NT2/D1 (cell line): ENCODE measurements around the gene ENTPD1.

Experiments
- SUZ12 ChIP-seq: IDR thresholded peaks from 2 replicates; pipeline ENCODE4 v1.6.1; 2011; ENCODE audit not compliant: insufficient read length, insufficient read depth; ENCODE audit errors: extremely low read depth
- YY1 ChIP-seq: IDR thresholded peaks from 2 replicates; pipeline ENCODE4 v1.6.1; 2011; ENCODE audit not compliant: insufficient read length, insufficient read depth

DNA sequence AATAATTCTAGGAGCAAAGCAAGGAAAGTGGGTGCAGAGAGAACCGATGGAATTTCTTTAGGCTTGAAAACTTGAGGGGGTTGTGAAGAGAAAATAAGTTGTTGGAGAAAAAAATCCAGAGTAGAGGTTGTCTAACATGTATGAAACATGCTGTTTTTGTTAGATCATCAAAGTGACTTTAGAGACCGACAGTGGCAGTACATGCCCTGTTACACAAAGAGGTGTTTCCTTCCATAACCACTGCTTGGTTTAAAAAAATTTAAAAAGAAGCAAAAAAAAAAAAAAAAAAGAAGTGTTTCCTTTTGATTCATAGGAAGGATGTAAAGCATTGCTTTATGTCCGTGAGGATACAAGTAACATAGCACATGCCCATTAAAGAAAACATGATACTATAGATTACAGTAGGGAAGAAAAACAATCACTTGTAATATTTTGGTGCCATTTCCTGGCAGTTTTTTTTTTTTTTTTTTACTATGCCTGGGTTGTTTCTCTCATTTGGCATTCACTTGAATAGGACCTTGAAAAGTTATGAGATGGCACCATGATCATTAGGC, 6.1 kb downstream of the ENTPD1 start:
- TF ChIP-seq YY1: no peak
- no peak for TF ChIP-seq SUZ12
